ACHN (cell line): Measurements from ENCODE around the gene TLR5.

Experiments
- DNase-seq: peaks from one replicate; pipeline ENCODE4 v3.0.0-alpha.2; 2015
- in situ Hi-C: cut with HindIII; loops from 2 replicates; pipeline ENCODE4 v1.10.0; 2017; ENCODE audit warnings: low sequenced_read_pairs, low pct_ligation_motif_present, low pct_unique_long_range_greater_than_20kb

Gene TLR5

DNA sequence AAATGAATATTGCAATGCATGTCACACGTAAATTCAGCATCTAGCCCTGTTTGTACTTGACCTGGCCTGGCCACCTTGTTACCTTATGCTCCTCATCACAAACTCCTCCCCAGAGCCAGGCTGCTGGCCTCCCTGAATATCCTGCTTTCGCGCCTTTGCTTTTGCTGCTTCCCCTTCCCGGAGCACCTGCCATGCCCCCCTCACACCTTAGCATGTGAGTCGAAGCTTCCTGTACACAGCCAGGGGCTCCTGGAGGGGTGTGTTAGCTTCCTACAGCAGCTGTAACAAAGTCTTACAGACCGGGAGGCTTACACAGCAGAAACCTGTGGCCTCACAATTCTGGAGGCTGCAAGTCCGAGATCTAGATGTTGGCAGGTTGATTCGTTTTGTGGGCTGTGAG lies 60.1 kb downstream of the TLR5 start:
- in situ Hi-C loops = loop anchor here (10.0 kb wide), 1 partner anchor 288 kb away; no protein-coding TSS in a partner anchor
- DNase-seq = no peak

DNA sequence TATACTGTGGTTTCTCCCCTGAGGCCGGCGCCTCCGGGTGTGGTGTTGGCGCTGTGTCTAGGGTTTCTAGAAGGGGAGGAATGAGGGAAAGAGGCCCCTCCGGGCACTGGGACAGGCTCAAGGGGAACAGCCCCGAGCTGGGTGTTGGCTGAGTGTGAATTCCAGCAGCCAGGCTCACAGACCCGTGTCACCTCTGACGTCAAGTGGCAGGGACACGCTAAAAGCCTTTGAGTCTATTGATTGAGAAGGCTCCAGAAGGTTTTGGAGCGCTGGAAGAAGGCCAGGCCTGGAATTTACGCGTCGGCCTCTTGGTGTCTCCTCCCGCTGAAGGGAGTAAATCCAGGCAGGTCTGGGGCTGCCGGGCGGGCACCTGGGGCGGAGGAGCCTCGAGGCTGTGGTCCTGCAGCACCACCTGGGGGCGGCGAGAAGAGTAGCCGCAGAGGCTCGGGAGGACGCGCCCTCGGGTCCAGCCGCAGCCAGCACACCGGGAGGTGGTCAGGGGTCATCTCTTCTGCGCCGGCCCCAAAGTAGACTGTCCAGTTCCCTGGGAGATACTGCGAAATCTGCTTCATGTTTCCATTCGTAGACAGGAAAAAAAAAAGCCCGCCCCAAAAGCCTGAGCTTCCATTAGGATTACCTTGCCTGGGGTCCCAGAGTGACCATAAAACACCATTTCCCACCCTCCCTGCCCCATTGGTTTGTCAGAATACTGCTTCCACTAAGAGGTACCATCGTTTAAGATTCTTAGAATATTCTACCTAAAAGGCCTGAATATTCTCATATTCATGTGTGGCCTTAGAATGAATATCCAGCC lies 61.7 kb downstream of the TLR5 start:
- in situ Hi-C loops = loop anchor here (10.0 kb wide), 1 partner anchor 287 kb away; no protein-coding TSS in a partner anchor
- DNase-seq = peak; percentile 96

DNA sequence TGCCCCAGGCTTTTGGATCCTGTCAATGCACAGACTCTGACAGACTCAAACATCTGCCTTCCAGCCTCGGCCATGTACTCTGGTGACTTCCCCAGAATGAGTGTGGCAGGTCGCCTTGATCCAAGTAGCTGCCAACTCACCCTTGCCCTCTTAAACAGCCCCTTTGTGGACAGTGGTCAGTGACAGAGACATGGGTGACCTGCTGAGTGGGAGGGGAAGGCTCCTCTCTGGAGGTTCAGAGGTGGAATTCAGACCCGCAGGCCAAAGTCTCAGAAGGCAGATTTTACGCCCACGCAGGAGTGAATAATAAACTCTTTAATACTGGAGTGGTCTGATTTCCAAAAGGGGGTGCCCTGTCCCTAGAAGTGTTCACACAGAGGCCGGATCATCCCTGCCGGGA lies 63.5 kb downstream of the TLR5 start:
- DNase-seq = no peak
- in situ Hi-C loops = no loop called here

DNA sequence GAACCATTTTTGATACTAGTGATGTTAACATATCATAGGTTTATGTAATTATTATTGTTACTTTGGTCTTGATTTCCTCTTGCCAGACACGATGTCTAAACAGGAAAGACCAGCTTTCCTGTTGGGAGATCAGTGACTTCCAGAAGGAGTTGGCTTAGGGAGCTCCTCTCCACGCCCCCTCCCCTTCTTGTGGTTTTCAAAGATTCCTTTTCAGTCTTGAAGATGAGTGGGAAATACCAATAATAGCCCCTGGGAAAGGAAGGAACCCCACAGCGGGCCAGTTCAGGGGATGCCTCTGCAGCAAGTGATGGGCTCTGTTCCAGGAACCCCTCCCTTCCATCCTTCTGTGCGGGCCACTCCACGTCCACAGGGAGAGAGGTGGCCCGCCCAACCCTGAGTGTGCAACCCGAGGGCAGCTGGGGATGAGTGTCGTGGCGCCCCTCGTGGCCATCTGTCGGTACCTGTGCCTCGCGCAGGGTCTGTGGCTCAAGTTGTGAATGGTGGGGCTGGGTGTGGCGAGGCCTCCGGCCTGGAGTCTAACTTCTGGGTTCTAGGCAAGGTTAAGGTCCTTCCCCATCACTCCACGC lies 65.7 kb downstream of the TLR5 start:
- DNase-seq = no peak
- in situ Hi-C loops = no loop called here

DNA sequence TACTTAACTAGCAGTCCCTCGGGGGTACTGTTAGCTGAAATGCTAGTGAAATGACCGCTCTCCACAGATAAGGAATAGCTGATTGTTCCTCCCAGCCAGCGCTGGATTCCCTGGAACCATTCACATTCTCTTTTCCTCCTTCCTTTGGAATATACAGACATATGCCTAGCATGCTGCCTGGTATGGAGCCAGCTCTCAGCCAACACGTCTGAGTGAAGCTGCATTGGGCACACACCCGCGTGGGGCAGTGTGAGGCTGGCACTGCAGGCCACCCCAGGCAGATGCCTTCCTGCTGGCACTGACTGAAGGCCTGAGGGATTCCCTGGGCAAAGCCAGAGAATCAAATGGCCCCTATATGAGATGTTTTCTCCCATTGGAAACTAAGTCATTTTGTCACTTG lies 66.7 kb downstream of the TLR5 start:
- in situ Hi-C loops = no loop called here
- no peak for DNase-seq

DNA sequence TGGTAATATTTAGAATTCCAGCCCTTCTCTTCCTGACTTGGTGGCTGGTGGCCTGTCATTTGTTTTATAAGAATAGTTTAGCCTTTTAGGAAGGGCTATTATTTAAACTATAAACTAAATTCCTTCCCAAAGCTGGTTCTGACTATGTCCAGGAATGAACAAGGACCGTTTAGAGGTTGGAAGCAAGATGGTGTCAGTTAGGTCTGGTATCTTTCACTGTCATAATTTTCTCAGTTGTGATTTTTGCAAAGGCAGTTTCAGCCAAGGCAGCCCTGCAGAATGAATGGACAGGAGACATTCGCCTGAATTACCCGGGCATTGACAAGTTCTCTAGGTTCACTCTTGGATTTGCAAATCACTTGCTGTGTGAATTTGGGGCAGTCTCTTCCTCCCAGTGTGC lies 67.2 kb downstream of the TLR5 start:
- in situ Hi-C loops = no loop called here
- DNase-seq = no peak

DNA sequence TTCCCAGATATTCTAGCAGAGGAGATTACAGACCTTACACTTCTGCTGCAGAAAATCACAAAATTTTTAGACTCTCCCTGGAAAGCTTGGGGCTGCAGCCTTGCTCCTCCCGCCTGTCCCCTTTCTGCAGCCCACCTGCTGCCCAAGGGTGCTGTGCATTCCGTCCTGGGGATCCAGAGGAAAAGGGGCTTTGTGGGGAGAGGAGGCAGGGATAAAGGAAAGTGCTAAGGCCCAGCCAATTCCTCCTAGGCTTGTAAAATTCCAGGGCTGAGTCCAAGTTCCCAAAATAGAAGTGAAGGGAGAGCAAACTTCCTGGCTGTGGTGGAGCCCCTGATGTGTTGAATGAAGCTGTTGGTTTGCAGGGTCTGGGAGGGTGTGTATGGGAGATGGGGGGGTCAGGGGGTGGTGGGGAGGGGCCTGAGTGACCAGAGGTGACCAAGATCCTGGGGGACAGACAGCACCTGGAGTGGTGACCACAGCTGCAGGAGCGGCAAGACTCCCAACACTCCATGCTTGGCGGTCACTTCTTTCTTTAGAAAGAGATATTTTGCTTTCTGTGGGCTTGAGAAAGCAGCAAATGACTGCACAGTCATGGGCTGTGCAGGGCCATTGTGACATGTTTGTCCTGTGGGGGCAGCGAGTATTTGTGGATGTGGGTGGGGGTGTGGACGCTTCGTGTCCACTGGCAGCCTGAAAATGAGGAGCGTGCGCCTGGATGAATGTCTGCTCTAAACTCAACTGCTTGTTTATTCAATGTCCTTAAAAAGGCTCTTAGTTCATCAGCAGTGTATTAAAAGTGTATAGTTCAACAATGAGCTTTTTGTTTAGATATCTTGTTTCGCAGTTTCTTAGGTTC lies 68.4 kb downstream of the TLR5 start:
- no peak for DNase-seq
- in situ Hi-C loops = no loop called here

DNA sequence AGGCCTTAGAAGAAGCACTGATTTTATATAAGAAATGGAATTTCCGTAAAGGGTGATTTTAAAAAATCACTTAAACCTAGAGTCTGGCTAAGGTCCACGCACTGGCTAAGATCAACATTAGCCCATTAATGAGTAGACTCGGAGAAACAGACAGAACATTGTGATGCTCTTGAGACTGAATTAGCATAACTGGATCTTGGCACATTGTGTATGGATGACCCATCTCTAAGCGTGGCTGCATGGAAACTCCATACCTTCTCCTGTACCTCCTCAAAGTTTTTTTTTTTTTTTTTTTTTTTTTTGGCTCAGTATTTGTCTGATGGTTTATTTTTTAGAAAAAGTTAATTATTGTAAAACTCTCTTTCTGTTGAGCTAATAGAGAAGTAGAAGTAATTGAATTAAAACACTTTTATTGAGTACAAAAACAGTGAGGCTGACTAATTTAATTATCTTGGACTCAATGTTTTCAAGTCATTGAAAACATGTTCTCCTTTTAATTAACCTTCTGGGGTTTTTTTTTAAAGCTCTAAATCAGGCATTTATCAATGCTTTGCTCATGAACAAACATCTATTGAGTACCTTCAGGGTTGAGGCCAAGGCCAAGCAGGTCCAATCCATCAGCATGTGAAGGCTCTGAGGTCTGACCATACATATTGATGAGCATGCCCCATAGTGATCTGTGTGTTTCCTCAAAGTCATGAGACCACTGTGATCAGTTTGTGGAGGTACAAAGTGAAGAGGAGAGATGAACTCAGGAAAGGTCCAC lies 74.0 kb downstream of the TLR5 start:
- in situ Hi-C loops = no loop called here
- no peak for DNase-seq

DNA sequence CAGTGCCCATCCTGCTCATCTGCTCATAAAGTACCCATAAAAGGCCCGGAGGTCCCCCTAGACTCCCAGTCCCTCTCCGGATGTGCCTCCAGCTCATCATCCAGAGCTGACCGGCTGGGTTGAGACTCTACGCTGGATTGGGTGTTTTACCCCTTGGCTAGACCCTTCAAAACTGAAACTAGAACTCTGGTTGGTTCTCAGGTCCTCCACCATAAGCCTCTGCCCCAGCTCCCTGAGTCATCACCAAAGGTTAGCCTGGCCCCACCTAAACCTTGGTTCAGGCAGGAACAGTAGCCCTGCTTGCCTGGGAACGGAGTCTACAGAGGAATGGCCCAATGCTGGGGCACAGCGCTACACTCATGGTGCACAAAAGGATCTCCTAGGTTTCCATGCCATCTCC lies 75.1 kb downstream of the TLR5 start:
- no peak for DNase-seq
- in situ Hi-C loops = no loop called here

DNA sequence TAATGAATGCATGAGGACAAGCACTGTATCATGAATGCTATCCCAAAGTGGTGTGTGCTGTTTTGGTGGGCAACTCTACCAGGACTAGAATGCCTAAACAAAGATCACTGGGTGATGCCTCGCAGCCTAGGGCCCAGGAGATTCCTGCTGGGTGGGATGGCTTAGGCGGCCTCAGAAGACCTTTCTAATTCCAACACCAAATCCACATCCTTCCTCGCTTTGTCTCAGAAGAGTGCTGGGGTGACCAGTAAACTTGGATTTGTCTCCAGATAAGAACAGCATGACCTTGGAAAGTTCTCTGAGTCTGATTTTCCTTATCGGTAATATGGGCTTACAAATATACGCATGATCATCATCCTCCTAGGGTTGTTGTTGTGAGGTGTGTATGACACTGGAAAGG lies 76.6 kb downstream of the TLR5 start:
- in situ Hi-C loops = no loop called here
- no peak for DNase-seq

DNA sequence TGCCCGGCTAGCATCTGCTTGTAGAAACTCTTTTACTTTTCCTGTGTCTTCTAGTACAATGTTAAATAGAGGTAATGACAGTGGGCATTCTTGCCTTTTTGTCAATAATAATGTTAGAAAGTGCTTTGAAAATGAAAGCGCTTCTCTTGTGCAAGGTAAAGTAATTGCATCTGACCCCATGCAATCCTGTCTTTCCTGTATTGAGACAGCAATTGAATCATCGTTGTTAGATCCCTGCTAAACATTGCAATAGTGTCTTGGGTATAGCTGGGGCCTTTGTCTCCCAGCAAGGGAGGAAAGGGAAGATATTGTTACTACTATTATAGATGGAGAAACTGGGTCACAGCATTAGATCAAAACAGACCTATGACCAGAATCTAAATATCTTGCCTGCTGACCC lies 80.9 kb downstream of the TLR5 start:
- in situ Hi-C loops = no loop called here
- DNase-seq = no peak

DNA sequence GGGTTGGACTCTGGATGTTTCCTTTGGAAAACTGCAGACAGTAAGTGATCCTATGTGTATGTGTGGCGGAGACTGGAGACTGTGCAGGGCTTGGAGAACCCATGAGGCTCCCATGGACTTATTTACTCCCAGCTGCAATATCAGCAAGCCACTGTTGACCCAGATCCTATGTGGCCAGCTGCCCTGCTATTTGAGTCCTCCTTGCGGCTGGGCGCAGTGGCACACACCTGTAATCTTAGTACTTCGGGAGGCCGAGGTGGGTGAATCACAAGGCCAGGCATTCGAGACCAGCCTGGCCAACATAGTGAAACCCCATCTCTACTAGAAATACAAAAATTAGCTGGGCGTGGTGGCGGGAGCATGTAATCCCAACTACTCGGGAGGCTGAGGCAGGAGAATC lies 83.5 kb downstream of the TLR5 start:
- no peak for DNase-seq
- in situ Hi-C loops = no loop called here
